ENCODE measurements around the gene DLG3.
A peak's percentile ranks its signal among the peaks of the same experiment; 100 is the strongest.

The DLG3 gene

DNA sequence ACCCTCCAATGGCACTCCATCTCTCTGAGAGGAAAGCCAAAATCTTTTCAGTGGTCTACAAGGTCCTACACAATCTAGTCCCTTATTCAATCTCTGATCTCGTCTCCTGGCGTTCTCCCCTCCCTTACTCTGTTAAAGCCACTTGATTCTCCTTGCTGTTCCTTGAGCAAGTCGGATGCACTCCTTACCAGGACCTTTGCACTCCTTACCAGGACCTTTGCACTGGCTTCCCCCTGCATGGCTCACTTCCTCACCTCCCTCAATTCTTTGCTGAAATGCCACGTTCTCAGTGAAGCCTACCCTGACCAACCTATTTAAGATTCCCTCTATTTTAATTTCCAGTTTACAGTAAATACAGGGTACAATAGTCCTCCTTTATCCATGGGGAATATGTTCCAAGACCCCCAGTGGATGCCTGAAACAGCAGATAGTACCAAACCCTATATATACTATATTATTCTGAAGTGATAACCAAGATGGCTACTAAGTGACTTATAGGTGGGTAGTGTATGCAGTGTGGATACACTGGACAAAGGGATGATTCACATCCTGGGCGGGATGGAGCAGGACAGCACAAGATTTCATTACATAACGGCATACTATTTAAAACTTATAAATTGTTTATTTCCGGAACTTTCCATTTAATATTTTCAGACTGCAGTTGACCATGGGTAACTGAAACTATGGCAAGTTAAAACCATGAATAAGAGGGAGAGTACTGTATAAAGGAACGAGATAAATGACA lies 6.5 kb upstream of the DLG3 start:
- DNase-seq: no peak

DNA sequence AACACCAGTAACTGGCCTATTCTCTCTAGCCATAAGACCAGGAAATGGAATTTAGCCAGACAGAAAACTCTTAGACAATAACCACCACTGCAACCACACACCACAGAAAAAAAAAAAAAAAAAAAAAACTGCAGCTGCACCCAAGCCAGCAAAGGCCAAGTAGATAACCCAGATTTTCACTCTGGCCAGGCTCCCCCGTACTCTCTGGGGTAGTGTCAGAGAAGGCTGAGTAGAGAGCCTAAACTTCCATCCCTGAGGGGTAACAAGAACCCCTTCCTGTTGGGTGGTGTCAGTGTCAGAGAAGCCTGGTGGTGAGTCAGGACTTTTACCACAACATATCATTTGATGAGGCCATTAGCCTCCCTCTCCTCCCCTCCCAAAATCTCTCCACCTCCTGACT lies 5.6 kb upstream of the DLG3 start:
- peak; percentile 15 for DNase-seq

DNA sequence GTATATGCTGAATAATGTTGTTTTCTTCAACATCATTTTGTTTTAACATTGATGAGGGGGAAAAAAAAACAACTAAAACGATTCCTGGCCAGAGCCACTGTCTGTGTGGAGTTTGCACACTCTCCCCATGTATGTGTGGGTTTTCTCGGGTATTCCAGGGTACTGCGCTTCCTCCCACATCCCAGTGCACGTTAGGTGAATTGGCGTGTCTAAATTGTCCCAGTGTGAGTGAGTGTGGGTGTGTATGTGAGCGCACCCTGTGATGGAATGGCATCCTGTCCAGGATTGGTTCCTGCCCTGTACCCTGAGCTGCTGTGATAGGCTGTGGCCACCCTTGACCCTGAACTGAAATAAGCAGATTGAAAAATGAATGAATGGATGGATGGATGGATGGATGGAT lies 2.4 kb upstream of the DLG3 start:
- no peak for DNase-seq

DNA sequence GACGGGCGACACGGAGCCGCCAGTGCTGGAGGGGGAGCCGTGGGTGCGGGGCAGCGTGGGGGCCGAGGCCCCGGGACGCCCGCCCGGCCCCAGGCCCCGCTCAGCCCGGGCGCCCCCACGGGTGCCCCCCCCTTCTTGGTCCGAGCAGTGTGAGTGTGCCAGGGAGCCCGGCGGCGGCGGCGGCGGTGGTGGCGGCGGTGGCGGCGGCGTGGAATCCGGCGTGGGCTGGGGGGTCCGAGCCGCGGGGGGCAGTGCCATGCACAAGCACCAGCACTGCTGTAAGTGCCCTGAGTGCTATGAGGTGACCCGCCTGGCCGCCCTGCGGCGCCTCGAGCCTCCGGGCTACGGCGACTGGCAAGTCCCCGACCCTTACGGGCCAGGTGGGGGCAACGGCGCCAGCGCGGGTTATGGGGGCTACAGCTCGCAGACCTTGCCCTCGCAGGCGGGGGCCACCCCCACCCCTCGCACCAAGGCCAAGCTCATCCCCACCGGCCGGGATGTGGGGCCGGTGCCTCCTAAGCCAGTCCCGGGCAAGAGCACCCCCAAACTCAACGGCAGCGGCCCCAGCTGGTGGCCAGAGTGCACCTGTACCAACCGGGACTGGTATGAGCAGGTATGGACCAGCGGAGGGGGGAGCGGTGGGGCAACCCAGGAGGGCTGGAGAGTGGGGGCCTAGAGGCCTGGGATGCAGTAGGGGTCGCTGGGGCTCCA lies 466 bp downstream of the DLG3 start:
- DNase-seq: no peak

DNA sequence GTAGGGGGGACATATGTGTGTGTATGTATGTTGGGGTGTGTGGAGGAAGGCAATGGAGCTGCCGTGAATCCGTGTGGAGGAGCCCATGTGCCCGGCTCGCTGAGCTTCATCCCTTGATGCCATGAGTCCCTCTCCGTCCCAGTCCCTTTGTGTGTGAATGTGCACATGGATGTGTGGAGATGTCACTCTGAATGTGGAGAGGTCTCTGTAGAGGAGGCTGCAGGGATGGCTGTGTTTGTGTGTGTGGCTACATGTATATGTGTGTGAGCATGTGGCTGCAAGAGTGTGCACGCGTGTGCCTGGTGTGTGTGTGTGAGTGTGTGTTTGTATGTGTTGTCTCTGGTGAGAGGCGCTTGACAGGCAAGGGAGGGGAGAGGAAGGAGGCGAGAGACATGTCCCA lies 1.3 kb downstream of the DLG3 start:
- DNase-seq: no peak

DNA sequence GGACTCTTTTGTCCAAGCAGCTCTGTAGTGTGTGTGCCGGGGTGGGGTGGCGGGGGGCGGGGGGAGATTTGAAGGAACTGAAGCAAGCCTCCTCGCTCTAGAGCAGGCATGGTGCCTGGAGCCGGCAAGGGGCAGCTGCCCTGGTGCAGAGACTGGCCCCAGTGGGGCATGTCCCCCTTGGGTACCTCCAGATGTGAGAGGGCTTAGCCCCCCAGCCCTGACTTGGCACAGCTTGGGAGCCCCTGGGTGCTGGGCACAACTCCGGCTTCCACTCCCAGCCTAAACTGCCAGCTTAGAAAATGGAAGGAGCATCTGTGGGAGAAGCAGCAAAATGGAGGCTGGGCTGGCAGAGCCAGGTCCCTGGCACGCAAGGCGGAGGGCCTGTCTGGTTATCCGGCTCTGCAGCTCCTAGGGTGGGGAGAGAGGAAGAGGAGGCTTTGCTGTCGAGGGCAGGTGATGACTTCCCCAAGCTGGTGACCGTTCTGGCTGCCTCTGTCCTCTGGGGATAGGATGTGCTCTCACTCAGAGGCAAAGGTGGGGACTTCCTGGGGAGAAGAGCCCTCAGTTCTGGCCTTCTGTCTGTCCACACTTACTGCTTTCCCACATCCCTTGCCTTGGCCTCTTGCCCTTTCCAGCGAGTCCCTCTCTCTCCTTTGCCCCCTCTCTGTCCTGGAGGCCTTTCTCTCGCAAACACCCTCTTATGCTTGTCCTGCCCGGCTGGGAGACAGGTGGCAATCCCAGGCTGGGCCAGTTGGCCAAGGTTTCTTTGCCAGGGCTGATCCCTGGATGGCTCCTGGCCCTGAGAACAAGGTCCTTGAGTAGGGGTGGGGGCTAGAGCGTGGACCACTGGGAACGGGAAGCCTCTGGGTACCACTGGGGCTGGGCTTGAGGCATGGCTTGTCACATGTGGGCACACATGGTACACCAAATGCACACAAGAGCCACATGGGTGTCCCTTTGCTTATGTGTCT lies 2.0 kb downstream of the DLG3 start:
- no peak for DNase-seq

DNA sequence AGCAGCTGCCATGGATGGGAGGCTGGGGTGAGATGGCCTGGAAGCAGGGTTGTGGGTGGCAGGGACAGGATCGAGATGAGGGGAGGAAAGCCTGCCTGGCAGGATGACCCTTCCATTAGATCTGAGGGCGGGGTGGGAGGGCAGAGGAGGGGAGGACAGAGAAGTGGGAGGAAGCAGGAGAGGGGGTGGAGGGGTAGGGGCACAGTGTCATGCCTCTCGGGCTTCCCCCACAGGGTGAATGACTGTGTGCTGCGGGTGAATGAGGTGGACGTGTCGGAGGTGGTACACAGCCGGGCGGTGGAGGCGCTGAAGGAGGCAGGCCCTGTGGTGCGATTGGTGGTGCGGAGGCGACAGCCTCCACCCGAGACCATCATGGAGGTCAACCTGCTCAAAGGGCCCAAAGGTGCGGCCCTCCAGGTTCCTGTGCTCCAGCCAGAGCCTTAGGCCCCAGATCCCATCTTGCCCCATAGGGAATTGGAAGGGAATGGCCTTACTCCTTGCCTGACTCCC lies 4.9 kb downstream of the DLG3 start:
- DNase-seq: no peak

DNA sequence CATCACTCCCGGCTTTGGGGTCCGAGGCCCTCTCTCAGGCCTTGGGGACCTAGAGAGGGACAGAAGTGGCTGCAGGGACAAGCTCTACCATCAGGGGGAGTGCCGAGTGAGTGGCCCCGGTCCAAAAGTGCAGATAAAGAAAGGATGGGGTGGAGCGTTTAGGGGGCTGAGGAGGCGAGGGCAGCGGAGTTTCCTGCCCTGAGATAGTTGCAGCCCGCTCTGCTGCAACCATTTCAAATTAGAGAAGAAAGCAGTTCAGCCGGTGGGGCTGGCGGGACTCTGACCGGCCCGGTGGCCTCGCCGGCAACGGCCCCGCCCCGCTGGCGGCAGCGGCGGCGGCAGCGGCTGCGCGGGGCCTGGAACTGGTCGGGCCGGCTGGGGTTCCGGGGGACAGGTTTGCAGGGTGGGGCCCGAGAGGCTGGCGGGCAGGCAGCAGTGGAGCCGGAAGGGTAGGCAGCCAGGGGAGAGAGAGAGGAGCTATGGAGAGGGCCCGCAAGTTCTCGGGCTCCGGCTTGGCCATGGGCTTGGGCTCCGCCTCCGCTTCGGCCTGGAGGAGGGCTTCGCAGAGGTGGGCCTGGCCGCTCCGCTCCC lies 7.6 kb downstream of the DLG3 start:
- DNase-seq: peak; percentile 3

DNA sequence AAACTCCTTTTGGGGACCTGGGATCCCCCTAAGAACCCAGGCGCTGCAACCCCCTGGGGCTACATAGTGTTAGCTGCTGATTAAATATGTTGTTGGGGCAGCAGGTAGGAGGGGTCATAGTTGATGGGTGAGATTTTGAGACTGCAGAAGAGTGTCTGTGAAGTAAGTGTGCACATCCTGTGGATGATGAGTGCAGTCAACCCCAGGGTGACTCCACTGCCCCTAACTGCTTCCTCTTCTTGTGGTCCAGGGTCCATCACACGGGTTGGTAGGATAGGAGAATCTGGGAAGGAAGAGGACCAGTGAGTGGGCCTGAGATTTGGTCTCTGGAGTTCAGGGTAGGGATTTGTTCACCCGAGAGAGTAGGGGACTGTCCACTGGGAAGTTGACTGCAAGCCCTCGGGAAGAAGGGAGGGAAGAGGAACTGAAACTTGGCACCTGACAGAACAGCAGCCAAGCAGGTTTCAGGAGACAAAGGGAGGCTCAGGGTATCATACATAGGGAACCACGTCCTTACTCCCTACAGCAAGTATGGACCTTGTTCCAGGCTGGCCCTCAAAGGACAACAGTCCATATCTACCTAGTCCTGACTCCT lies 8.5 kb downstream of the DLG3 start:
- DNase-seq: no peak

DNA sequence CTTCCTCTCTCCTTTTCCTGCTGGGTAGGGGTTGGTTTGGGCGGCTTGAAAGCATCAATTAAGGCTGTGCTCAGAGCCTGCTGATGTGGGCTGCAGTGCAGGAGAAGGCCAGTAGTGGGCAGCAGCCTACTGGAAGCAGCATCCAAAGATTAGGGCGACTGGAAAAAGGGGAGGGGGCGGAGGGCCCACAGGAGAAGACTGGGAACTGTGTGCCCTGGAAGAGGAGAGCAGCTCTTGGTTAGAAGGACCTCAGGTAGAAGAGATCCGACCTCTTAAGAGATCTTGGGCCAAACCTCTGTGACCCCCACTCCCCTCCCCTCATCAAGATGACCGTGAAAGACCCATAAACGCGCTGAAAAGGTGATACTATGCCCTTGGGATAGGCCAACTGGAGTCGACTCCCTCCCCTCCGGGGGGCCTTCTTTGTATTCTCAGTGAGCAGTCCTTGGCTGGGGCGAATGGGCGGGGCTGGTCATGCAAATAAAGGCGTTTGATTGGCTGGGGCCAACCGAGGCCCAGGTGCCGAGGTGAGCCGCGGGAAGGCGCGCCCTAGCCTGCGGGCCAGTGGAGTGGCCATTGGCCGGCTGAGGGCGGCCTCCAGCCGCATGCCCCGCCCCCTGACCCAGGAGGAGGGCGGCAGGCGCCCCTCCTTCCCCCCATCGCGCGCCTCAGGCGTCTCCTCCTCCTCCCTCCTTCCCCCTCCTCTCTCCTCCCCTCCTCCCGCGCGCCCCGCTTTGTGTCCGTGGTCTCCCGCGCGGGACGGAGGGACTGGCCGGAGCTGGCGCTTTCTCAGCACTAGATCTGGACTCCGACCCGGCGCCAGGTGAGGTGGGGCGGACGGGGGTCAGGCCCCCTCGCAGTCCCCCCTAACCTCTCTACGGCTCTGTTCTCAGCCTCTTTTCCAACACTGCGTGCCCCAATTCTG lies 10.1 kb downstream of the DLG3 start:
- peak; percentile 77 for DNase-seq

DNA sequence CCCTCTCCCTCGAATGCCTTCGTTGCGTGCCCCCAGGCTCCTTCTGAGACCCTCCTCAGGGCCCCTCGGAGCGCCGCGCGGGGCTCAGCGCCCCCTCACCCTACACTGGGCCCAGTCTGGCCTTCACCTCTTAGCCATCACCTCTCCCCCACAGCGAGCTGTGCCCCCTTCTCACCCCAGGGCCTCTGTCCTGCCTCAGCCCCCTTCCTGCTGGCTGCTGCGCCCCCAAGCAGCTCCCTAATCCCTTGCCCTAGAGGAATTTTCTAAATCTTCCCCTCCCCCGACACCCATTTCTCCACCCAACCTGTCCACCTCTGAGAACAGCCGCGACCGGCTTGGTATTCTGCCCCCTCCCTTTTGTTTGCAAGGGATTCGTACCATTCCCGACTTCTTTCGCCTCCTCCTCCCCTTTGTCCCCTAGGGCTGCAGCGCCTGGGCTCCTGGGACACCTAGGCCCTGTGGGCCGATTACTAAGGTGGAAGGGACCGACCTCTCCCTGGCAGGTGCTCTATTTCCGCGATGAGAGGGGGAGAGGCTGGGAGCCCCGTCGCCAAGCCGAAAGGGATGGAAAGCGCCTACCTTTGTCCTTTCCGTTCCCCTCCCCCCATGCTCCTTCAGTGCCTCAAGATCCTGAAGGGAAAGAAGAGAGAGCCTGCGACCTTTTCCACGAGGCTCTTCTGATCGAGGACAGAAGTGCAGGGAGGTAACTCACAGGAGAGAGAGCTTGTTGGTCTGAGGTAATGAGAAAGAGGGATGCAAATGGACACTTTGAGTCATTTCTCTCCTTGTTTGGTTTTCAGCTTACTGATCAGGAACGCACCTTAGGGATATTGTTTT lies 10.9 kb downstream of the DLG3 start:
- no peak for DNase-seq

DNA sequence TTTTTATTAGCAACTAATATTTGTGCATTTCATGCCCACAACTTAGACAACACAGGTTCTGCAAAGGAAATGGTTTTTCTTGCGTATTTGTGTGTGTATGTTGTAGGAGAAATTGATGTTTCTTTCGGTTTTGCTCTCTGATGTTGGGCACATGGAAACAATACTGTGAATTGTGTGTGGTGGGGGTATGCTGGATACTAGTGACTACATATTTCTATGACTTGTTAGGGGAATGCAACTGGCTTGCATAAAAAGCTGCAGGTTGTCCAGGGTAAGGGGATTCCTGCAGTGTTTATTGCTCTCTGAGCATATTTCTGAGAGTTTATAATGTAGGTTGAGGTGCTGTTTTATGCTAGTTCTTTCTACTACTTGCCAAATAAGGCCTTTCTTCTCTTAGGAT lies 11.6 kb downstream of the DLG3 start:
- no peak for DNase-seq

DNA sequence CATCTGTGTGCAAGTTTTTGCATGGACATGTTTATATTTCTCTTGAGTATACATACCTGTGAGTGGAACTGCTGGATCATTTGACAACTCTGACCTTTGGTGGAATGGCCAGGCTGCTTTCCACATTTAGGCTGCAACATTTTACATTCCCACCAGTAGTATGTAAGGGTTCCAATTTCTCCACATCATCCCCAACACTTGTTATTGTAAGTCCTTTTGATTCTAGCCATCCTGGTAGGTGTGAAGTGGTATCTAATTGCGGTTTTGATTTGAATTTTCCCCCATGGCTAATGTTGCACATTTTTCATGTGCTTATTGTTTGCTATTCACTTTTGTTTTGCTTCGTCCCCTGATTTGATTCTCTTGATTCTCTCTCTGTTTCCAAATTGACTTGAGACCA lies 16.4 kb downstream of the DLG3 start:
- no peak for DNase-seq

DNA sequence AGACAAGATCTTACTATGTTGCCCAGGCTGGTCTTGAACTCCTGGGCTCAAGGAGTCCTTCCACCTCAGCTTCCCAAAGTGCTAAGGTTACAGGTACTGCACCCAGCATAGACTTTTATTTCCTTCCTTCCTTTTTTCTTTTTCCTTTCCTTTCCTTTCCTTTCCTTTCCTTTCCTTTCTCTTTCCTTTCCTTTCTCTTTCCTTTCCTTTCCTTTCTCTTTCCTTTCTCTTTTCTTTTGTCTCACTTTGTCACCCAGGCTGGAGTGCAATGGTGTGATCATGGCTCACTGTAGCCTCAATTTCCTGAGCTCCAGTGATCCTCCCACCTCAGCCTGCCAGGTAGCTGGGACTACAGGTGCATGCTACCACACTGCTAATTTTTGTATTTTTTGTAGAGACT lies 19.4 kb downstream of the DLG3 start:
- DNase-seq: no peak

DNA sequence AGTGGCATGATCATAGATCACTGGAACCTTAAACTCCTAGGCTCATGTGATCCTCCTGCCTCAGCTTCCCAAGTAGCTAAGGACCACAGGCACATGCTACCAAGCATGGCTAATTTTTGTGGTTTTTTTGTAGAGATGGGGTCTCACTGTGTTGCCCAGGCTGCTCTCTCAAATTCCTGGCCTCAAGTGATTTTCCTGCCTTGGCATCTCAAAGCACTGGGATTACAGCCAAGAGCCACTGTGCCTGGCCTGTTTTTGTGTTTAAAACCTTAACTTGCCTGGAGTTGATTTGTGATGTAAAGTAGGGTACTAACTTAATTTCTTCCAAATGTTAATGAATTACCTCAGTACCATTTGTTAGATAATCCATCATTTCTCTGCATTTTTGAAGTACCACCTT lies 22.3 kb downstream of the DLG3 start:
- DNase-seq: no peak

DNA sequence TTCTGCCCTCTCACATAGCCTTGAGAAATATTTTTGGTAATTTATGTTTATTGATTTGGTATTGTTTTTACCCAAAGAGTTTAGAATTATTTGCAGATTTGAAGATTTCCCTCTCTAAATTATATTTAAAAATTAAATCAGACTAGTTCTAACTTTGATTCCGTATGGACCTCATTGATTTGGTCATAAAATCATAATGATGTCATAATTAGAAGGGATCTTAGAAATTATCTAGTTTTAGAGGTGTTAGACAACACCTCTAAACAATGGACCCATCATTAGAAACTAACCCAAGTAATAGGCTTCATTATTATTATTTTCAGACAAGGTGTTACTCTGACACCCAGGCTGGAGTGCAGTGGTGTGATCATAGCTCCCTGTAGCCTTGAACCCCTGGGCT lies 24.1 kb downstream of the DLG3 start:
- no peak for DNase-seq

DNA sequence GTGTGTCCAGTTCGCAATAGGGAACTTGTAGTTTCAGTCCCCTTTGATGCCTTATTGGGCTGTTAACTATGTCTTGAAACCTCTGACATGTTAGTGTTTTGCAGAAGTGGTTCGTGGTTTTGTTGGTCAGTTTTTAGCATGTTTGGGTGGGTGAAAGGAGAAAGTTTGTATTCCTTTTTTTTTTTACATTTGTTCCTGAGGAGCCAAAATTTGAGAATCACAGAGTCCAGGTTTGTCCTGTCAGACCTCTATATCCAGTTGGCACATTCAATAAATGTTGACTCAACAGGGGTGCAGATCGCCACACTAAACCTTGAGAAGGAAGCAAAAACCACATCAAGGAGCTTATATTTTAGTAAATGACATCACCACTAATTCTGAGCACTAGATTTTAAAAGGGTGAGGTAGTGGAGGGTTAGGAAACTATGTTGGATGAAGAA lies 26.2 kb downstream of the DLG3 start:
- no peak for DNase-seq

DNA sequence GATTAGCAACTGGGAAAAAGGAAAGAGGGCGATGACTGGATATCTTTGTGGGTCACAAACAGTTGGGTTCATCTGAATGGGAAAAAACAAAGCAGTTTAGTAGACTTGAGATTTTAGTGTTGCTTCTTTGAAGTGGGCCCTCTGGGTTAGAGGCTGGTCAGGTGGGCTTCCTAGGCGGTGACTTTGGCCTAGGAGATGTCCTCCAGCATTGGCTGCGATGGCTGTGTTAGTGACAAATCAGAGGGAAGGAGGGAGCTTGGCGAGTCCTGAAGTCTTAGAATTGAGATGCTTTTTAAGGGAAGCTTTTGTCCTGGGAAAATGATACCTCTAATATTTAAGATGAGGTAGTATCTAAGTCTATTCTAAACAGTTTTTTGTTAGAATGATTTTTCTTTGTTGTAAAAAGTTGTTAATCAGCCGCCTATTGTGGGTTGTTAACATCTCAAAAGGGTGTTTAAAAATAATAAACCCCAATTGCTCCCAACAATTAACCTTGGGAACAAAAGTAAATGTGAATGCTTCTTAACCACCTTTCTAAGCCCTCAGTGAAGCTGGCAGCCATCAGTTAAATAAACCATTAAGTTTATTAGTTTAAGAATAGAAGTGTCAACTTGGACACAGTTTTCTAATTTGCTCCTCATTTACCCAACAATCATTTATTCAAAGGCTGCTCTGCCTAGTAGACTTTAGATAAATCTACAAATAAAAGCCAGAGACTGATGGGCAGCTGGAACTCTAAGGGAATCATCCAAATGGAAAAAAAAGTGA lies 31.7 kb downstream of the DLG3 start:
- DNase-seq: no peak

DNA sequence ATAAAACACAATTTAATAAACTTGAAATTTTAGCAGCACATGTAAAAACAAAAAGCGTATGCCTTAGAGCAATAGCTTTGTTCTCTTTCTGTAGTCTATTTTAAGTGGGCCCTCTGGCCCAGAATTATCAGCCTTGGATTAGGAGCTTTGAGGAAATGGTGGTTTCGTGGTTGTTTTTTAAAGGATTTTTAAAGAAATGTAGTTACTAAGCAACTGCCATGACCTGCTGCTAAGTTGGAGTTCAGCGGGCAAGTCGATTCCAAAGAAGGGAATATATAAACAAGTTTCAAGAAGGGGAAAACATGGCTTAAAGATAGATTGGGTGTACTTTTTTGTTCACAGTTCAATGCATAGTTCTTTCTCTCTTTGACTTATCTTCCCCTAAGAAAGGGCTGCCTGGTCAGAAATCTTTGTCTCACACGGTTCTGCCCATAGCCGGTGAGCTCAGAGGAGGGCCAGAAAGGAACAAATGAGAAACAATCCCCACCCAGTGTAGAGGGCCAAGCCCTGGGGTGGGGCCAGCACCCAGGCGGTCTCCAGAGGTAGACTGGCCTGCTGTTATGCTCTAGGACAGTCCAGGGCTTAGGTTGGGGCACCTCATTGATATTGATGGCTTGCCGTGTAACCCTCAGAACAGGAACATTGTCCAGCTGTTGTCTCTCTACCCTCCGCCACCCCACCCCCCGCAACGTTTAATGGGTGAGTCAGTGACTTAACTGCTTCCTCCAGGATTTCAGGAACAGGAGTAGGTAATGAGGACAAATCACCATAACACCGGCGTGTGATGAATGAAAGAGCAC lies 32.5 kb downstream of the DLG3 start:
- no peak for DNase-seq
